ENCODE results near the gene NINJ1. TPM values are rescaled to one million over a fixed set of nuclear protein-coding genes. Genes with fewer than 3 reads are reported as not detected.
A peak's percentile ranks its signal among the peaks of the same experiment; 100 is the strongest.

The NINJ1 gene
- total RNA-seq, 1 donor from 2014 or later, result 21.6 TPM

DNA sequence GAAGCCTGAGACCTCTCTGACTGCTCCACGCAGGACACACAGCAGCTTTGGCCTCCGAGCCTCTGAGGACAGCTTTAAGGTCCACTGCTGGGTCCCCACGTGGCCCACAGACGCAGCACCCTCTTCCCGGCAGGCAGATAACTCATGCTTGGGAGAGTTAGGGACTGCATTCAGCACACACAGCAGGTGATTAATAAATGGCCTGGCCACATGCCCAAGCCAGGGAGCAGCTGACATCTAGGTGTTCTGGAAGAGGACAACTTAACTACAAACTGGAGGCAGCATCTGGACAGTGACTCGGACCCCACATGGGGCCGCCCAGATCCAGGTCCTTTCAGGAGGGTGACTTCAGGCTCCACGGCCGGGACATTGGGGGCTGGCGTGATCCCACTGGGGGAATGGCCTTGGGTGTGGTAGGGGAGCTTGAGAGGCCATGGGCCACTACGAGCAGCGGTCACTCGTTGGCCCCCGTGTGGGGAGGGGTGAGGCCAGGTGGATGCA lies 11.3 kb downstream of the NINJ1 start:
- peaks cover 5% of the 10 kb centered on the region for H3K36me3 Mint-ChIP-seq
- TF ChIP-seq, protein P1, sequence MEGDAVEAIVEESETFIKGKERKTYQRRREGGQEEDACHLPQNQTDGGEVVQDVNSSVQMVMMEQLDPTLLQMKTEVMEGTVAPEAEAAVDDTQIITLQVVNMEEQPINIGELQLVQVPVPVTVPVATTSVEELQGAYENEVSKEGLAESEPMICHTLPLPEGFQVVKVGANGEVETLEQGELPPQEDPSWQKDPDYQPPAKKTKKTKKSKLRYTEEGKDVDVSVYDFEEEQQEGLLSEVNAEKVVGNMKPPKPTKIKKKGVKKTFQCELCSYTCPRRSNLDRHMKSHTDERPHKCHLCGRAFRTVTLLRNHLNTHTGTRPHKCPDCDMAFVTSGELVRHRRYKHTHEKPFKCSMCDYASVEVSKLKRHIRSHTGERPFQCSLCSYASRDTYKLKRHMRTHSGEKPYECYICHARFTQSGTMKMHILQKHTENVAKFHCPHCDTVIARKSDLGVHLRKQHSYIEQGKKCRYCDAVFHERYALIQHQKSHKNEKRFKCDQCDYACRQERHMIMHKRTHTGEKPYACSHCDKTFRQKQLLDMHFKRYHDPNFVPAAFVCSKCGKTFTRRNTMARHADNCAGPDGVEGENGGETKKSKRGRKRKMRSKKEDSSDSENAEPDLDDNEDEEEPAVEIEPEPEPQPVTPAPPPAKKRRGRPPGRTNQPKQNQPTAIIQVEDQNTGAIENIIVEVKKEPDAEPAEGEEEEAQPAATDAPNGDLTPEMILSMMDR (conservative IDR thresholded peaks at IDR 0.05), result no peak
- no peak overlapping the region for H3K27ac Mint-ChIP-seq
- peaks cover 17% of the 10 kb centered on the region for H3K4me1 Mint-ChIP-seq (ENCODE audit: unreplicated experiment)
- H3K4me3 Mint-ChIP-seq, result no peak overlapping the region
- DNase-seq (ENCODE audit: extremely low spot score, unreplicated experiment), result no peak
- H3K27me3 Mint-ChIP-seq, result peaks cover 3% of the 10 kb centered on the region
- H3K9me3 Mint-ChIP-seq, result no peaks in the 10 kb centered on the region

DNA sequence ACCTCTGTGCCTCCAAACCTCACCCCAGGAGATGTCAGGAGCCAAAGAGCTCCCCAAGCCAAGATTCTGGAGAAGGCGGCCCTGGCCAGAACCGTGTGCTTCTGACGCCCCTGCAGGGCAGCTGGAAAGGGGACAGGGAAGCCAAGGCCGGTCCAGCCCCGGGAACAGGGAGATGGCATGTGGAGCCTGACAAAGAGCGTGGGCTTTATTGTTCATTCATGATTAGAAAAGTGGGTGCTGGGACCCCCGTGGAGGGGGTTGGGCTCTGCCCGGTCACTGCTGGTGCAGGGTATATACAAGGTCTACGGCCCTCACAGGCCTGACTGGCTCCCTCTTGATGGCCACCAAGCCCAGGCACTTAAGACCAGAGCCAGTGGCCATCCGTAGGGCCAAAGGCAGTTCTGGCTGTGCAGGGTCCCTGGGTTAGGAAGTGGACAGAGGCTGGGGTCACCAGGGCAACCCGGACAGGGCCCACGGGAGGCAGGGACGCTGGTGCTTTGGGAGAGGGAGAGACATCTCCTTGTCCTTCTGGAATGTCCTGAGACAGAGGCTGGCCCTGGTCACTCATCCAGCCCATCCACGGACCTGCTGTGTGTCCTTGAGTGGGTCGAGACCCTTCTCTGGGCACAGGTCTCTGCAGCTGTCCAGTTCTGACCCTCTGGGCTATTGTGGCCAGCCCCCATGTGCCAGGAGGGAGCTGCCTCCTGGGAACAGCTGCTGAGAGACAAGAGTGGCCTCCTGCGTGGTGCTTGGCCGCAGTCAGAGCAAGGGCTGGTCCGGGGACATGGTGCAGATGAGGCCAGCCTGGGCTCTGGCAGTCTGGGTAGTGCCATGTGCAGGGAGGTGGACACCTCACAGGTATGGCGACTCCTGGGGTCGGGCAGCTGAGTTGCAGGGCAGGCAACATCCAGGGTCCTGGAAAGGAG lies 12.5 kb downstream of the NINJ1 start:
- no peaks in the 10 kb centered on the region for H3K9me3 Mint-ChIP-seq
- peaks cover 5% of the 10 kb centered on the region for H3K36me3 Mint-ChIP-seq
- no peak for DNase-seq (ENCODE audit: extremely low spot score, unreplicated experiment)
- H3K4me1 Mint-ChIP-seq (ENCODE audit: unreplicated experiment), result peaks cover 10% of the 10 kb centered on the region
- no peak overlapping the region for H3K4me3 Mint-ChIP-seq
- TF ChIP-seq, protein P1 (conservative IDR thresholded peaks at IDR 0.05), result no peak
- H3K27ac Mint-ChIP-seq, result no peak overlapping the region
- peaks cover 3% of the 10 kb centered on the region for H3K27me3 Mint-ChIP-seq

DNA sequence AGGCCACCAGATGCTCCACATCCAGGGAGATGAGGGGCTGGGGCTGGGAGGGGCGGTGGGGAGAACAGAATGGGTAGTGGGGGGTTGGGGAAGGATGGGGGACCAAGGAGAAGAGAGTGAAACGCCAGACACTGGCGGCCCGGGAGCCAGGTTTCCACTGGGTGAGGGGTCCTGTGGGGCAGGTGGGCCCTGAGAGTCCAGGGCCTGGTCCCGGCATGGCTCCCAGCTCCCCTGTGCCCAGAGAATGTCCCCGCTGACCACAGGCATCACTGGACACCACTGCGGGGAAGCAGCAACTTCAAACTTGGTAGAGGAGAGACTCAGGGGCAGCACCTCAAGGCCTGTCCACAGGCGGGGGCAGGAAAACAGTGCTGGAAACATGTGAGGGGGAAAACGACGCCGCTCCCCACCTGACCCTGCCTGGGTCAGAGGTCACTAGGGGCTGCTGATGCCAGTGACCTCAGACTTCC lies 13.2 kb downstream of the NINJ1 start:
- no peak overlapping the region for H3K27ac Mint-ChIP-seq
- no peak overlapping the region for H3K4me3 Mint-ChIP-seq
- H3K4me1 Mint-ChIP-seq (ENCODE audit: unreplicated experiment), result peaks cover 6% of the 10 kb centered on the region
- H3K36me3 Mint-ChIP-seq, result peaks cover 5% of the 10 kb centered on the region
- no peak for DNase-seq (ENCODE audit: extremely low spot score, unreplicated experiment)
- TF ChIP-seq, protein P1 (conservative IDR thresholded peaks at IDR 0.05), result no peak
- H3K9me3 Mint-ChIP-seq, result no peaks in the 10 kb centered on the region
- peaks cover 3% of the 10 kb centered on the region for H3K27me3 Mint-ChIP-seq

DNA sequence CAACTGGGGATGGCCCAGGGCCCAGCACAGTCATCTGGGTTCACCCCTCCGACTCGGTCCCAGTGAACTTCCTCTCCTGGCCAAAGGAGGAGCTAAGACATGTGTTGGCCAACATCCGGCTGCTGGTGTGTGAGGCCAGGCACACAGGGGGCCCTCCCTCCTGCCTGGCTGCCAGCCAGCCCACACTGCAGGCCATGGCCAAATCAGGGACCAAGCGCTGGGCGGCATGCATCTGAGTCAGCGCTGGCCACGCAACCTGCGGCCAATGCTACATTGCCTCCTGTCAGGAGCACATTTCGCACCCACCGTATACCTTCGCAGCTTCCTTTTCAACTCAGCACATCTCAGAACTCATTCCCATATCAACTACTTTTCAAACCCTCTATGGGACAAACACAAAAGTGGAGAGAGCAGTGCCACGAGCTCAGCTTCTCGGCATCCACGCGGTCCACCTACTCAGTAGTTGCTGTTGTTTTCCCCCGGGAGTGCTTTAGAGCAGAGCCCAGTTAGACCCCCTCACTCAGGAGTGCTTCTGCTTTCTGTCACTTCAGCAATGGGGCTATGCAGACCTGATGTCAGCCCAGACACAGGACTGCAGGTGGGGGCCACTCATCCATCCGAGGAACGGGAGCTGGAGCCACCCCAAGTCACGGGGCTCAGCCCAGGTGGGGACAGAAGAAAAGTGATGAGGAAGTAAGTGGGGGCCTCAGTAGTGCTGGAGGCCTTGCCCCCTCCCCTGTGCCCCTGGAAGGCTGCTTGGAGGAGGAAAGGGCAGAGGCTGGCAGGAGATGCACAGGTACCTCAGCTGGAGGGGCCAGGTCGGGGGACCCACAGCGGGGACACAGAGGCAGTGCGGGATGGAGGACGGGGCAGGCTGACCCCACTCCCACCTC lies 13.9 kb downstream of the NINJ1 start:
- TF ChIP-seq, protein P1 (conservative IDR thresholded peaks at IDR 0.05), result peak; percentile 22
- DNase-seq (ENCODE audit: extremely low spot score, unreplicated experiment), result no peak
- Mint-ChIP-seq H3K27me3 (peaks cover 3% of the 10 kb centered on the region), H3K36me3 (peaks cover 5% of the 10 kb centered on the region), H3K4me3 (no peak overlapping the region), H3K4me1 (ENCODE audit: unreplicated experiment) (peaks cover 6% of the 10 kb centered on the region), H3K27ac (no peak overlapping the region), H3K9me3 (no peaks in the 10 kb centered on the region)

DNA sequence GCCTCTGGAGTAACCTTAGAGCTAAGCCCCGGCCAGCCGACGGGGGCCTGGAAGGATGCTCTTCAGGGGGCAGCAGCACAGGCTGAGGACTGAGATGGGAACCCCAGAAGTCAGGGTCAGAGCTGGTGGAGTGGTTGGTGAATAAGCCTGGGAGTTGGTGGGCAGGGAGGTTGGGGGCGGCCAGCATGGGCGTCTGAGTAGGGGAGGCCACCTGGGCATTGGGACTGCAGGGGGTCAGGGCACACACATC lies 14.4 kb downstream of the NINJ1 start:
- peaks cover 5% of the 10 kb centered on the region for H3K36me3 Mint-ChIP-seq
- TF ChIP-seq, protein P1 (conservative IDR thresholded peaks at IDR 0.05), result no peak
- no peak for DNase-seq (ENCODE audit: extremely low spot score, unreplicated experiment)
- H3K9me3 Mint-ChIP-seq, result no peaks in the 10 kb centered on the region
- H3K4me1 Mint-ChIP-seq (ENCODE audit: unreplicated experiment), result peaks cover 6% of the 10 kb centered on the region
- no peak overlapping the region for H3K4me3 Mint-ChIP-seq
- peaks cover 3% of the 10 kb centered on the region for H3K27me3 Mint-ChIP-seq
- no peak overlapping the region for H3K27ac Mint-ChIP-seq

Data from type B pancreatic cell (in vitro differentiated cells).